Stimulated activated CD8-positive, alpha-beta memory T cell treated with anti-CD3 and anti-CD28 coated beads, Interleukin-15, amount 100 ng/mL, for 24 hours (primary cell): ENCODE measurements around the gene C5AR1.
"Not testable (repeated sequence)": the region's sequence is repeated elsewhere in the genome, so short reads cannot be mapped to it uniquely, and the experiment has no call there.

ENCODE experiments used
- DNase-seq: peaks from one replicate; pipeline ENCODE4 v3.0.0-alpha.2; 2020; ENCODE audit warnings: low read depth

C5AR1 gene

DNA sequence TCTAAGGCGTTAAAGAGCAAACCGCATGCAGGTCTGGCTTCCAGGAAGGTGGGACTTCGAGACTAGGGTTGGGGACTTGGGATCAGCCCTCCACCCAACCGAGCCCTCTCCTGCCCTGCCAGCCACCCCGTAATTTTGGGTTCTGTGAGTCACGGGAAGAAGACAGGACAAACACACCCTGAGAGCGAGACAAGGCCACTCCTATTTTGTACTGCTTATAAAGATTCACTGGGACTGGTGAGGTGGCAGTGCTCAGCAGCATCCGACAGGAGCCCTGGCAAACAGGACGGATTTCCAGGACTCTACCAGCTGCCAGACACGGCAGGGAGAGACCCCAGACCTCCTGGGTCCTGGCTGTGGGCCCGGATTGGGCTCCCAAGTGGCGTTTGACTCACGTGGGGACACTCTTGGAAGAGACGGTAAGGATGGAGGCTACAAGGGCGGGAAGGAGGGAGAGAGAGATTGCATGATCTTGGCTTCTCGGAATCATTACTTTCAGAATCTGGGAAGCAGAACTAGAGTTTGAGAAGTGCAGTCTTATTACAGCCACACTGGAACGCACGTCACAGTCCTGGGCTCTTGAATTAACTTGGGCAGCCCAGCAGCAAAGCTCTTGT lies 22.4 kb downstream of the C5AR1 start, which contains the start of gene C5AR2:
Gene C5AR2 (plus strand): TSS at position 245 of the 617 bp plus-strand sequence. CDS start 8,625 bp downstream, outside the sequence.
- no peak for DNase-seq

GRCh38 chr19:47336765-47337718 lies 27.4 kb downstream of the C5AR1 start:
- not testable (repeated sequence) for DNase-seq

GRCh38 chr19:47339196-47339880 lies 29.7 kb downstream of the C5AR1 start:
- DNase-seq, result no peak

- no peak for DNase-seq
These were observed 31.0 kb downstream of the C5AR1 start for GRCh38 chr19:47340477-47341208.

DNA sequence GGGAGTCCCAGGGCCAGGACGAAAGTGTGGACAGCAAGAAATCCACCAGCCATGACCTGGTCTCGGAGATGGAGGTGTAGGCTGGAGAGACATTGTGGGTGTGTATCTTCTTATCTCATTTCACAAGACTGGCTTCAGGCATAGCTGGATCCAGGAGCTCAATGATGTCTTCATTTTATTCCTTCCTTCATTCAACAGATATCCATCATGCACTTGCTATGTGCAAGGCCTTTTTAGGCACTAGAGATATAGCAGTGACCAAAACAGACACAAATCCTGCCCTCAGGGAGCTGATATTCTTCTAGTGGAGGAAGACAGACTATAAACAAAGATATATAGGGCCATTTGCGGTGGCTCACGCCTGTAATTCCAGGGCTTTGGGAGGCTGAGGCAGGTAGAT lies 32.1 kb downstream of the C5AR1 start:
- DNase-seq, result no peak

- no peak for DNase-seq
These were observed 33.6 kb downstream of the C5AR1 start for GRCh38 chr19:47343194-47343802.

GRCh38 chr19:47344425-47344824 lies 34.8 kb downstream of the C5AR1 start:
- no peak for DNase-seq

GRCh38 chr19:47346024-47346423 lies 36.4 kb downstream of the C5AR1 start:
- not testable (repeated sequence) for DNase-seq

- peak; percentile 95 for DNase-seq
These were observed 39.4 kb downstream of the C5AR1 start, which contains the start of gene DHX34 for GRCh38 chr19:47348819-47349795. Gene DHX34 (plus strand): TSS chr19:47349315. CDS start chr19:47353031, 3,716 bp downstream.

GRCh38 chr19:47350630-47351029 lies 41.0 kb downstream of the C5AR1 start:
- DNase-seq, result no peak

GRCh38 chr19:47351548-47351947 lies 41.9 kb downstream of the C5AR1 start:
- no peak for DNase-seq

DNA sequence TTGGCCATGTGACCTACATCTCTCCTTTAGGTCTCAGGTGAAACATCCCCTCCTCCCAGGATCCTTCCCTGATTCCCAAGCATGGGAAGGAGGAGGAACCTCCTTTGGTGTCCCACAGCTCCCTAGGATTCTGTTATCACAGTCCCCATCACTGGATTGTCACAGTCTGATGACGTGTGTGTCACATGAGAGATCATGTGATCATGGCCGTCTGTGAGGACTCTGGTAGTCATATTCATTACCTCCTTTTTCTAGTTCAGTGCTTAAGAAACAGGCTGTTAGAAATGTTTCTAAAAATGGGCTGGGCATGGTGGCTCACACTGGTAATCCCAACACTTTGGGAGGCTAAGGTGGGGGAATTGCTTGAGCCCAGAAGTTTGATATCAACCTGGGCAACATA lies 42.4 kb downstream of the C5AR1 start:
- no peak for DNase-seq

- DNase-seq, result no peak
These were observed 43.6 kb downstream of the C5AR1 start for GRCh38 chr19:47353307-47353712.

DNA sequence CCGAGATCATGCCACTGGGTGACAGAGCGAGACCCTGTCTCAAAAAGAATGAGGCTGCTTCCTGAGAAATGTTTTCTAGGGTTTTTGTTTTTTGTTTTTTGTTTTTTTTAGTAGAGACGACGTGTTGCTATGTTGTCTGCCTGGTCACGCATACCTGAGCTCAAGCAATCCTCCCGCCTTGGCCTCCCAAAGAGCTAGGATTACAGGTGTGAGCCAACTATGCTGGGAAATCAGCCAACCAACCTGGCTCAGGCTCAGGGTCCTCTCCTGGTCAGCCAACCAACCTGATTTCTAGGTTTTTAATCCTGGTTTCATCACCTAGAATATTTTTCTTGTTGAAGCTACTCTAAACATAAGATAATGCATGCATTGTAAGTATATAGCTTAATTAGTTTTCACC lies 47.2 kb downstream of the C5AR1 start:
- no peak for DNase-seq

GRCh38 chr19:47357788-47358680 lies 48.4 kb downstream of the C5AR1 start:
- no peak for DNase-seq

GRCh38 chr19:47358936-47359335 lies 49.3 kb downstream of the C5AR1 start:
- no peak for DNase-seq

GRCh38 chr19:47362321-47362720 lies 52.7 kb downstream of the C5AR1 start:
- DNase-seq, result no peak

DNA sequence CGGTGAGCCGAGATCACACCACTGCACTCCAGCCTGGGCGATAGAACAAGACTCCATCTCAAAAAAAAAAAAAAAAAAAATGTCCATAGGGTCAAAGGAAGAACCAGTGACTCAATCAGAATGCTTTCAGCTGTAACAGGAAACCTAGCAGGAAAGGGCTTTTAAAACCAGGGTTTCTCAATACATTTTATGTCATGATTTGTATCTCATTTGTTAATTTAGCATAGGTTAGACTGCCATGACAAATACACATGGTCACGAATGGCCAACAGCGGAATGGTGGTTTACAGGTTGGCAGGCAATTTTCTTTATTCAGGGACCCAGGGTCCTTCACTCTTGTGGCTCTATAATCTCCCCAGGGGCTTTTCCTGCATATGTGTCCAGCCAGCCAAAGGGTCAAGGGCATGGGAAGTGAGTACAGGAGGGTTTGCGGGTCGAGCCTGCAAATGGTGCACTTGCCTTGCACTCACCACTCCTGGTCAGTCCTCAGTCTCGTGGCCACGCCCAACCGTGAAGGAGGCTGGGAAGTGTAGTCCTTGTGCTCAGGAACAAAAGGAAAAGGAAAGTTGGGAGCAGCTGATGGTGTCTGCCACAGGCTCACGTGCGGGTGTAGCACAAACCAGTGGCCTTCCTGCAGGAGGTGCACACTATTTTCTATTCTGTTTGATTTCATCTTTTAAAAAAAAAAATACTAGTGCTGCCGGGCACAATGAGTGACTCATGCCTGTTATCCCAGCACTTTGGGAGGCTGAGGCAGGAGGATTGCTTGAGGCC lies 54.3 kb downstream of the C5AR1 start:
- DNase-seq, result no peak
